GM10847 (cell line): ENCODE data around the gene CALHM3.

ENCODE experiments used
- POLR2A ChIP-seq: IDR thresholded peaks from 2 replicates; pipeline ENCODE4 v1.6.1; 2011; ENCODE audit not compliant: insufficient read length; ENCODE audit errors: extremely low read depth

CALHM3 gene

GRCh38 chr10:103479135-103479534 lies at the start of gene CALHM3:
CALHM3 (minus strand) TSS chr10:103479240; CDS start chr10:103479032, 208 bp downstream.
- no peak for TF ChIP-seq POLR2A

GRCh38 chr10:103528549-103528948 lies 49.5 kb upstream of the CALHM3 start:
- TF ChIP-seq POLR2A, result no peak

GRCh38 chr10:103525901-103526300 lies 46.9 kb upstream of the CALHM3 start:
- no peak for TF ChIP-seq POLR2A

- no peak for TF ChIP-seq POLR2A
Observed at GRCh38 chr10:103523683-103524082, 44.6 kb upstream of the CALHM3 start.

GRCh38 chr10:103519798-103520197 lies 40.8 kb upstream of the CALHM3 start:
- no peak for TF ChIP-seq POLR2A

- TF ChIP-seq POLR2A, result no peak
Observed at GRCh38 chr10:103517234-103518085, 38.4 kb upstream of the CALHM3 start.

- TF ChIP-seq POLR2A, result no peak
Observed at GRCh38 chr10:103514244-103514643, 35.2 kb upstream of the CALHM3 start.

- TF ChIP-seq POLR2A, result no peak
Observed at GRCh38 chr10:103513380-103514060, 34.5 kb upstream of the CALHM3 start.

GRCh38 chr10:103512591-103513379 lies 33.7 kb upstream of the CALHM3 start:
- no peak for TF ChIP-seq POLR2A

- TF ChIP-seq POLR2A, result no peak
Observed at GRCh38 chr10:103512166-103512565, 33.1 kb upstream of the CALHM3 start.

- TF ChIP-seq POLR2A, result no peak
Observed at GRCh38 chr10:103510791-103511752, 32.0 kb upstream of the CALHM3 start.

- TF ChIP-seq POLR2A, result no peak
Observed at GRCh38 chr10:103510046-103510685, 31.1 kb upstream of the CALHM3 start.

- TF ChIP-seq POLR2A, result no peak
Observed at GRCh38 chr10:103507235-103508191, 28.5 kb upstream of the CALHM3 start.
